GM23338 (cell line): ENCODE measurements around the gene IQCK. TPM values are rescaled to one million over a fixed set of nuclear protein-coding genes. Genes with fewer than 3 reads are reported as not detected.

ENCODE experiments used
- ATAC-seq: fragments of 200-7000 bp; cut with Tn5 transposase; 3 replicates; pipeline ENCODE4 v1.9.1; 2020
- DNase-seq: peaks from one replicate; pipeline ENCODE4 v3.0.0-alpha.2; 2015; ENCODE audit warnings: low spot score
- H2AFZ ChIP-seq: fragments of 200-600 bp; sonication (generic); 2 replicates; pipeline ENCODE4 v1.8.0; 2016; ENCODE audit warnings: antibody characterized with exemption, mild to moderate bottlenecking, moderate library complexity
- H3F3A ChIP-seq: fragments of 200-600 bp; sonication (generic); replicated peaks from 2 replicates; pipeline ENCODE4 v1.8.0; 2017; ENCODE audit warnings: antibody characterized with exemption, mixed run types, low read depth
- H3K27ac ChIP-seq: fragments of 200-600 bp; sonication (generic); 2 replicates; pipeline ENCODE4 v1.6.1; 2016; ENCODE audit warnings: low read depth
- H3K27me3 ChIP-seq: fragments of 200-600 bp; sonication (generic); 2 replicates; pipeline ENCODE4 v1.8.0; 2016; ENCODE audit warnings: mild to moderate bottlenecking, mixed run types, moderate library complexity; ENCODE audit not compliant: insufficient read depth
- H3K36me3 ChIP-seq: fragments of 200-600 bp; sonication (generic); 2 replicates; pipeline ENCODE4 v1.8.0; 2016; ENCODE audit warnings: mild to moderate bottlenecking; ENCODE audit not compliant: insufficient read depth
- H3K4me1 ChIP-seq: fragments of 200-600 bp; sonication (generic); 2 replicates; pipeline ENCODE4 v1.8.0; 2016; ENCODE audit warnings: mild to moderate bottlenecking, moderate library complexity; ENCODE audit not compliant: insufficient read depth
- H3K4me2 ChIP-seq: fragments of 200-600 bp; sonication (generic); 2 replicates; pipeline ENCODE4 v1.7.1; 2017; ENCODE audit warnings: mixed run types
- H3K4me3 ChIP-seq: fragments of 200-600 bp; sonication (generic); 2 replicates; pipeline ENCODE4 v1.6.1; 2016; ENCODE audit warnings: mixed run types
- H3K79me2 ChIP-seq: fragments of 200-600 bp; sonication (generic); replicated peaks from 2 replicates; pipeline ENCODE4 v1.8.0; 2017; ENCODE audit warnings: mild to moderate bottlenecking; ENCODE audit not compliant: insufficient read depth
- H3K9me2 ChIP-seq: fragments of 200-600 bp; sonication (generic); 2 replicates; pipeline ENCODE4 v1.8.0; 2017; ENCODE audit not compliant: insufficient read depth
- H4K20me1 ChIP-seq: fragments of 200-600 bp; sonication (generic); replicated peaks from 2 replicates; pipeline ENCODE4 v1.8.0; 2017; ENCODE audit warnings: mild to moderate bottlenecking; ENCODE audit not compliant: insufficient read depth
- H3K27ac Mint-ChIP-seq: 2 replicates; pipeline ENCODE4 v1.8.0; 2020; ENCODE audit warnings: inconsistent platforms, mild to moderate bottlenecking, moderate library complexity, mixed read lengths
- H3K27me3 Mint-ChIP-seq: 3 replicates; pipeline ENCODE4 v1.8.0; 2022; ENCODE audit warnings: low read depth, mild to moderate bottlenecking, moderate library complexity, mixed read lengths, inconsistent platforms; ENCODE audit not compliant: insufficient read depth, poor library complexity
- H3K36me3 Mint-ChIP-seq: 3 replicates; pipeline ENCODE4 v1.8.0; 2021; ENCODE audit warnings: low read depth, mild to moderate bottlenecking, inconsistent platforms, moderate library complexity, mixed read lengths
- H3K4me1 Mint-ChIP-seq: 3 replicates; pipeline ENCODE4 v1.8.0; 2020; ENCODE audit warnings: mild to moderate bottlenecking, inconsistent platforms, mixed read lengths
- H3K4me3 Mint-ChIP-seq: 3 replicates; pipeline ENCODE4 v1.8.0; 2021; ENCODE audit warnings: moderate library complexity, mild to moderate bottlenecking, inconsistent platforms, mixed read lengths
- H3K9me3 Mint-ChIP-seq: 3 replicates; pipeline ENCODE4 v1.8.0; 2020; ENCODE audit warnings: moderate library complexity, mild to moderate bottlenecking, inconsistent platforms, mixed read lengths
- CREB1 ChIP-seq: fragments of 250-450 bp; sonication (Bioruptor Pico); IDR thresholded peaks from 2 replicates; pipeline ENCODE4 v1.5.0; 2020; ENCODE audit warnings: low read depth, mild to moderate bottlenecking, moderate library complexity
- EZH2 ChIP-seq: fragments of 200-600 bp; sonication (generic); IDR thresholded peaks from one replicate; pipeline ENCODE4 v1.8.0; 2017; ENCODE audit warnings: antibody characterized with exemption, mild to moderate bottlenecking, low read depth; ENCODE audit not compliant: unreplicated experiment
- NANOG ChIP-seq: IDR thresholded peaks from 2 replicates; pipeline ENCODE4 v1.6.1; 2016; ENCODE audit warnings: antibody characterized with exemption, borderline replicate concordance
- POLR2AphosphoS5 ChIP-seq: IDR thresholded peaks from 2 replicates; pipeline ENCODE4 v1.6.1; 2016; ENCODE audit warnings: antibody characterized with exemption, low read depth
- ZNF114 ChIP-seq: fragments of 250-450 bp; sonication (Bioruptor Pico); IDR thresholded peaks from 2 replicates; pipeline ENCODE4 v1.5.0; 2020; ENCODE audit warnings: mild to moderate bottlenecking, moderate library complexity
- polyA plus RNA-seq: library from polyadenylated mRNA; unstranded; fragments of >200 nt; fragmentation: Nextera tagmentation; extraction: Ambion mirVana; gene quantifications from 2 replicates; pipeline ENCODE4 v1.2.1, GENCODE V29; 2016
- total RNA-seq: library from RNA; depleted of rRNA; stranded (reverse); fragments of >200 nt; shearing (Covaris generic); gene quantifications from 2 replicates; pipeline ENCODE4 v1.2.3, GENCODE V29; 2014
- TF ChIP-seq, protein P1 (sequence below): fragments of 250-450 bp; sonication (Bioruptor Pico); IDR thresholded peaks from 2 replicates; pipeline ENCODE4 v1.5.0; 2020; ENCODE audit warnings: mild to moderate bottlenecking, moderate library complexity
- TF ChIP-seq, protein P2 (sequence below), 2 experiments: fragments of 200-600 bp in 1 of 2; sonication (generic) in 1 of 2; conservative IDR thresholded peaks; 2 replicates each; pipeline versions ENCODE4 v1.5.1 to v1.6.1; 2016 to 2017; ENCODE audit warnings: antibody characterized with exemption in 2 of 2, low read depth in 2 of 2, mild to moderate bottlenecking in 2 of 2, moderate library complexity in 1 of 2
- TF ChIP-seq, protein P3 (sequence below): IDR thresholded peaks from 2 replicates; pipeline ENCODE4 v1.6.1; 2016; ENCODE audit warnings: antibody characterized with exemption
- TF ChIP-seq, protein P4 (sequence below): IDR thresholded peaks from one replicate; pipeline ENCODE4 v1.6.1; 2018; ENCODE audit warnings: antibody characterized with exemption; ENCODE audit not compliant: unreplicated experiment

IQCK gene
- total and polyA plus RNA-seq, 2 experiments from 2014 or later: 7.6 to 10.0 TPM

DNA sequence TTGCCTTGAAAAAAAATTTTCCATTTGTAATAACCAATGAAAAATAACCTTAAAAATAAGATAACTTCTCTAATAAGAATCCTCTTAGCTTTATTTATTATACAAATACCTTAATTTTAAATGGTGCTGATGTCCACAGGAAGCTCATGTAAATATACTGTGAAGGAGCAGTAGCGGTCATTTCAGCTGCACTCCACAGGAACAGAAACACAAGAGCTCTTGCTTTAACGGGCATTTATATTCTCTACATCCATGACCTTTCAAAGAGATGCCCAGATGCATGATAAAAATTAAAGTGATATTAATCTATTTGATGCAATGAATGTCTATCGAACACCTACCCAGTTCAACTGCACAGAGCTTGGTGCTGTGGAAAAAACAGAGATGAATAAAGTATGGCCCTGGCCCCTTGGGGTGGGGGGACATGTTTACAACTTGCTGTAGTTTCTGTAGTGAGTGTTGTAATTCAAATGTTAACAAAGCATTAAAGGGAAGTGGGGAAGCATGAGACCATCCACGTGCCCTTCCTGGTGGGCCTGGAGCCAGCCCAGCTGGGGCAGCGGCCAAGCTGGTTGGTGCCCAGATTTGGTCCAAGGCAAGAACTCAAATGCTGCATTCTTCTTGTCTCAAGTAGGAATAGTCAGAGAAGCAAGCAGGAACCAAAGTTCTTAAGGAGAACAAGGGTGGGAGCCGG is 47.9 kb downstream of the IQCK start:
- Histone ChIP-seq H3K36me3 (0 out of 2 replicates have a peak, but pooled peaks cover 3% of the 10 kb centered on the region), H3K9me2 (peaks cover 7% of the 10 kb centered on the region), H3K27ac (no peak overlapping the region), H3K27me3 (no peaks in the 10 kb centered on the region), H3K4me3 (no peak overlapping the region), H2AFZ (peak overlapping the region; percentile 18; the same call in 1 of the 2 replicates), H3K4me2 (peak overlapping the region; percentile 23; the same call in 1 of the 2 replicates), H3K79me2 (no peaks in the 10 kb centered on the region), H4K20me1 (no peaks in the 10 kb centered on the region), H3F3A (no peaks in the 10 kb centered on the region), H3K4me1 (peaks cover 15% of the 10 kb centered on the region)
- Mint-ChIP-seq H3K27ac (no peak overlapping the region), H3K4me3 (no peak overlapping the region), H3K36me3 (peaks cover 20% of the 10 kb centered on the region), H3K9me3 (peaks cover 22% of the 10 kb centered on the region; the same call in 2 of the 3 replicates), H3K4me1 (peaks cover 12% of the 10 kb centered on the region), H3K27me3 (peaks cover 4% of the 10 kb centered on the region)
- DNase-seq (no peak), ATAC-seq (peak; percentile 51)
- TF ChIP-seq, protein P1, sequence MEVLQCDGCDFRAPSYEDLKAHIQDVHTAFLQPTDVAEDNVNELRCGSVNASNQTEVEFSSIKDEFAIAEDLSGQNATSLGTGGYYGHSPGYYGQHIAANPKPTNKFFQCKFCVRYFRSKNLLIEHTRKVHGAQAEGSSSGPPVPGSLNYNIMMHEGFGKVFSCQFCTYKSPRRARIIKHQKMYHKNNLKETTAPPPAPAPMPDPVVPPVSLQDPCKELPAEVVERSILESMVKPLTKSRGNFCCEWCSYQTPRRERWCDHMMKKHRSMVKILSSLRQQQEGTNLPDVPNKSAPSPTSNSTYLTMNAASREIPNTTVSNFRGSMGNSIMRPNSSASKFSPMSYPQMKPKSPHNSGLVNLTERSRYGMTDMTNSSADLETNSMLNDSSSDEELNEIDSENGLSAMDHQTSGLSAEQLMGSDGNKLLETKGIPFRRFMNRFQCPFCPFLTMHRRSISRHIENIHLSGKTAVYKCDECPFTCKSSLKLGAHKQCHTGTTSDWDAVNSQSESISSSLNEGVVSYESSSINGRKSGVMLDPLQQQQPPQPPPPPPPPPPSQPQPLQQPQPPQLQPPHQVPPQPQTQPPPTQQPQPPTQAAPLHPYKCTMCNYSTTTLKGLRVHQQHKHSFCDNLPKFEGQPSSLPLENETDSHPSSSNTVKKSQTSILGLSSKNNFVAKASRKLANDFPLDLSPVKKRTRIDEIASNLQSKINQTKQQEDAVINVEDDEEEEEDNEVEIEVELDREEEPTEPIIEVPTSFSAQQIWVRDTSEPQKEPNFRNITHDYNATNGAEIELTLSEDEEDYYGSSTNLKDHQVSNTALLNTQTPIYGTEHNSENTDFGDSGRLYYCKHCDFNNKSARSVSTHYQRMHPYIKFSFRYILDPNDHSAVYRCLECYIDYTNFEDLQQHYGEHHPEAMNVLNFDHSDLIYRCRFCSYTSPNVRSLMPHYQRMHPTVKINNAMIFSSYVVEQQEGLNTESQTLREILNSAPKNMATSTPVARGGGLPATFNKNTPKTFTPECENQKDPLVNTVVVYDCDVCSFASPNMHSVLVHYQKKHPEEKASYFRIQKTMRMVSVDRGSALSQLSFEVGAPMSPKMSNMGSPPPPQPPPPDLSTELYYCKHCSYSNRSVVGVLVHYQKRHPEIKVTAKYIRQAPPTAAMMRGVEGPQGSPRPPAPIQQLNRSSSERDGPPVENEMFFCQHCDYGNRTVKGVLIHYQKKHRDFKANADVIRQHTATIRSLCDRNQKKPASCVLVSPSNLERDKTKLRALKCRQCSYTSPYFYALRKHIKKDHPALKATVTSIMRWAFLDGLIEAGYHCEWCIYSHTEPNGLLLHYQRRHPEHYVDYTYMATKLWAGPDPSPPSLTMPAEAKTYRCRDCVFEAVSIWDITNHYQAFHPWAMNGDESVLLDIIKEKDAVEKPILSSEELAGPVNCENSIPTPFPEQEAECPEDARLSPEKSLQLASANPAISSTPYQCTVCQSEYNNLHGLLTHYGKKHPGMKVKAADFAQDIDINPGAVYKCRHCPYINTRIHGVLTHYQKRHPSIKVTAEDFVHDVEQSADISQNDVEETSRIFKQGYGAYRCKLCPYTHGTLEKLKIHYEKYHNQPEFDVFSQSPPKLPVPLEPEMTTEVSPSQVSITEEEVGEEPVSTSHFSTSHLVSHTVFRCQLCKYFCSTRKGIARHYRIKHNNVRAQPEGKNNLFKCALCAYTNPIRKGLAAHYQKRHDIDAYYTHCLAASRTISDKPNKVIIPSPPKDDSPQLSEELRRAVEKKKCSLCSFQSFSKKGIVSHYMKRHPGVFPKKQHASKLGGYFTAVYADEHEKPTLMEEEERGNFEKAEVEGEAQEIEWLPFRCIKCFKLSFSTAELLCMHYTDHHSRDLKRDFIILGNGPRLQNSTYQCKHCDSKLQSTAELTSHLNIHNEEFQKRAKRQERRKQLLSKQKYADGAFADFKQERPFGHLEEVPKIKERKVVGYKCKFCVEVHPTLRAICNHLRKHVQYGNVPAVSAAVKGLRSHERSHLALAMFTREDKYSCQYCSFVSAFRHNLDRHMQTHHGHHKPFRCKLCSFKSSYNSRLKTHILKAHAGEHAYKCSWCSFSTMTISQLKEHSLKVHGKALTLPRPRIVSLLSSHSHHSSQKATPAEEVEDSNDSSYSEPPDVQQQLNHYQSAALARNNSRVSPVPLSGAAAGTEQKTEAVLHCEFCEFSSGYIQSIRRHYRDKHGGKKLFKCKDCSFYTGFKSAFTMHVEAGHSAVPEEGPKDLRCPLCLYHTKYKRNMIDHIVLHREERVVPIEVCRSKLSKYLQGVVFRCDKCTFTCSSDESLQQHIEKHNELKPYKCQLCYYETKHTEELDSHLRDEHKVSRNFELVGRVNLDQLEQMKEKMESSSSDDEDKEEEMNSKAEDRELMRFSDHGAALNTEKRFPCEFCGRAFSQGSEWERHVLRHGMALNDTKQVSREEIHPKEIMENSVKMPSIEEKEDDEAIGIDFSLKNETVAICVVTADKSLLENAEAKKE (CRISPR knock-in tag): no peak
- TF ChIP-seq NANOG (no peak), ZNF114 (CRISPR knock-in tag) (no peak), CREB1 (no peak), POLR2AphosphoS5 (no peak), EZH2 (no peak)
- TF ChIP-seq, protein P2, sequence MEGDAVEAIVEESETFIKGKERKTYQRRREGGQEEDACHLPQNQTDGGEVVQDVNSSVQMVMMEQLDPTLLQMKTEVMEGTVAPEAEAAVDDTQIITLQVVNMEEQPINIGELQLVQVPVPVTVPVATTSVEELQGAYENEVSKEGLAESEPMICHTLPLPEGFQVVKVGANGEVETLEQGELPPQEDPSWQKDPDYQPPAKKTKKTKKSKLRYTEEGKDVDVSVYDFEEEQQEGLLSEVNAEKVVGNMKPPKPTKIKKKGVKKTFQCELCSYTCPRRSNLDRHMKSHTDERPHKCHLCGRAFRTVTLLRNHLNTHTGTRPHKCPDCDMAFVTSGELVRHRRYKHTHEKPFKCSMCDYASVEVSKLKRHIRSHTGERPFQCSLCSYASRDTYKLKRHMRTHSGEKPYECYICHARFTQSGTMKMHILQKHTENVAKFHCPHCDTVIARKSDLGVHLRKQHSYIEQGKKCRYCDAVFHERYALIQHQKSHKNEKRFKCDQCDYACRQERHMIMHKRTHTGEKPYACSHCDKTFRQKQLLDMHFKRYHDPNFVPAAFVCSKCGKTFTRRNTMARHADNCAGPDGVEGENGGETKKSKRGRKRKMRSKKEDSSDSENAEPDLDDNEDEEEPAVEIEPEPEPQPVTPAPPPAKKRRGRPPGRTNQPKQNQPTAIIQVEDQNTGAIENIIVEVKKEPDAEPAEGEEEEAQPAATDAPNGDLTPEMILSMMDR (conservative IDR thresholded peaks at IDR 0.05; ENCODE audit: low read depth in 2 of 2): no peak
- TF ChIP-seq, protein P3, sequence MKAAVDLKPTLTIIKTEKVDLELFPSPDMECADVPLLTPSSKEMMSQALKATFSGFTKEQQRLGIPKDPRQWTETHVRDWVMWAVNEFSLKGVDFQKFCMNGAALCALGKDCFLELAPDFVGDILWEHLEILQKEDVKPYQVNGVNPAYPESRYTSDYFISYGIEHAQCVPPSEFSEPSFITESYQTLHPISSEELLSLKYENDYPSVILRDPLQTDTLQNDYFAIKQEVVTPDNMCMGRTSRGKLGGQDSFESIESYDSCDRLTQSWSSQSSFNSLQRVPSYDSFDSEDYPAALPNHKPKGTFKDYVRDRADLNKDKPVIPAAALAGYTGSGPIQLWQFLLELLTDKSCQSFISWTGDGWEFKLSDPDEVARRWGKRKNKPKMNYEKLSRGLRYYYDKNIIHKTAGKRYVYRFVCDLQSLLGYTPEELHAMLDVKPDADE: no peak
- TF ChIP-seq, protein P4, sequence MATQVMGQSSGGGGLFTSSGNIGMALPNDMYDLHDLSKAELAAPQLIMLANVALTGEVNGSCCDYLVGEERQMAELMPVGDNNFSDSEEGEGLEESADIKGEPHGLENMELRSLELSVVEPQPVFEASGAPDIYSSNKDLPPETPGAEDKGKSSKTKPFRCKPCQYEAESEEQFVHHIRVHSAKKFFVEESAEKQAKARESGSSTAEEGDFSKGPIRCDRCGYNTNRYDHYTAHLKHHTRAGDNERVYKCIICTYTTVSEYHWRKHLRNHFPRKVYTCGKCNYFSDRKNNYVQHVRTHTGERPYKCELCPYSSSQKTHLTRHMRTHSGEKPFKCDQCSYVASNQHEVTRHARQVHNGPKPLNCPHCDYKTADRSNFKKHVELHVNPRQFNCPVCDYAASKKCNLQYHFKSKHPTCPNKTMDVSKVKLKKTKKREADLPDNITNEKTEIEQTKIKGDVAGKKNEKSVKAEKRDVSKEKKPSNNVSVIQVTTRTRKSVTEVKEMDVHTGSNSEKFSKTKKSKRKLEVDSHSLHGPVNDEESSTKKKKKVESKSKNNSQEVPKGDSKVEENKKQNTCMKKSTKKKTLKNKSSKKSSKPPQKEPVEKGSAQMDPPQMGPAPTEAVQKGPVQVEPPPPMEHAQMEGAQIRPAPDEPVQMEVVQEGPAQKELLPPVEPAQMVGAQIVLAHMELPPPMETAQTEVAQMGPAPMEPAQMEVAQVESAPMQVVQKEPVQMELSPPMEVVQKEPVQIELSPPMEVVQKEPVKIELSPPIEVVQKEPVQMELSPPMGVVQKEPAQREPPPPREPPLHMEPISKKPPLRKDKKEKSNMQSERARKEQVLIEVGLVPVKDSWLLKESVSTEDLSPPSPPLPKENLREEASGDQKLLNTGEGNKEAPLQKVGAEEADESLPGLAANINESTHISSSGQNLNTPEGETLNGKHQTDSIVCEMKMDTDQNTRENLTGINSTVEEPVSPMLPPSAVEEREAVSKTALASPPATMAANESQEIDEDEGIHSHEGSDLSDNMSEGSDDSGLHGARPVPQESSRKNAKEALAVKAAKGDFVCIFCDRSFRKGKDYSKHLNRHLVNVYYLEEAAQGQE: no peak
